Neuronal stem cell (in vitro differentiated cells): ENCODE measurements around the gene CDH3.

ENCODE experiments used
- DNase-seq: peaks from one replicate; pipeline ENCODE4 v3.0.0-alpha.2; 2013; ENCODE audit warnings: low spot score
- H2AFZ ChIP-seq: one replicate; pipeline ENCODE4 v1.6.1; 2013; ENCODE audit warnings: mild to moderate bottlenecking, low read length, inconsistent platforms
- H2AK5ac ChIP-seq: 2 replicates; pipeline ENCODE4 v1.6.1; 2013; ENCODE audit warnings: low read depth, mild to moderate bottlenecking, inconsistent platforms, low read length, moderate library complexity, mixed read lengths
- H2BK120ac ChIP-seq: 2 replicates; pipeline ENCODE4 v1.6.1; 2013; ENCODE audit warnings: low read depth, mild to moderate bottlenecking, inconsistent platforms, low read length, moderate library complexity, mixed read lengths
- H2BK12ac ChIP-seq: one replicate; pipeline ENCODE4 v1.6.1; 2013; ENCODE audit warnings: low read length, inconsistent platforms
- H2BK15ac ChIP-seq: 2 replicates; pipeline ENCODE4 v1.6.1; 2013; ENCODE audit warnings: mild to moderate bottlenecking, low read length, inconsistent platforms, mixed read lengths
- H2BK5ac ChIP-seq: one replicate; pipeline ENCODE4 v1.6.1; 2013; ENCODE audit warnings: inconsistent platforms, mild to moderate bottlenecking, low read length, moderate library complexity
- H3K14ac ChIP-seq: one replicate; pipeline ENCODE4 v1.6.1; 2013; ENCODE audit warnings: low read length, inconsistent platforms
- H3K18ac ChIP-seq: 2 replicates; pipeline ENCODE4 v1.6.1; 2013; ENCODE audit warnings: low read length, inconsistent platforms
- H3K23ac ChIP-seq: 2 replicates; pipeline ENCODE4 v1.6.1; 2013; ENCODE audit warnings: low read depth, mild to moderate bottlenecking, mixed read lengths, low read length, inconsistent platforms; ENCODE audit not compliant: poor library complexity
- H3K27ac ChIP-seq: replicated peaks from 3 replicates; pipeline ENCODE4 v1.5.1; 2013; ENCODE audit warnings: low read length, inconsistent platforms
- H3K27me3 ChIP-seq, 3 experiments: 2 replicates each; pipeline ENCODE4 v1.6.1; 2013; ENCODE audit warnings: low read length in 3 of 3, mild to moderate bottlenecking in 2 of 3, inconsistent platforms in 1 of 3, low read depth in 1 of 3, mixed read lengths in 1 of 3, moderate library complexity in 1 of 3; ENCODE audit not compliant: control insufficient read depth in 3 of 3, insufficient read depth in 3 of 3
- H3K36me3 ChIP-seq, 2 donors: replicated peaks in 1 of 2; 2 replicates each; pipeline ENCODE4 v1.6.1; 2013; ENCODE audit warnings: low read length in 2 of 2; ENCODE audit not compliant: control insufficient read depth in 2 of 2, insufficient read depth in 2 of 2
- H3K4ac ChIP-seq: 2 replicates; pipeline ENCODE4 v1.6.1; 2013; ENCODE audit warnings: inconsistent platforms, mild to moderate bottlenecking, low read length, moderate library complexity
- H3K4me1 ChIP-seq, 2 donors: 1 replicate in 1 of 2; 2 replicates in 1 of 2; pipeline ENCODE4 v1.6.1; 2013; ENCODE audit warnings: low read length in 2 of 2, low read depth in 1 of 2; ENCODE audit not compliant: control insufficient read depth in 2 of 2, insufficient read depth in 1 of 2
- H3K4me2 ChIP-seq: one replicate; pipeline ENCODE4 v1.6.1; 2013; ENCODE audit warnings: mild to moderate bottlenecking, low read length, inconsistent platforms; ENCODE audit not compliant: insufficient read depth, poor library complexity, severe bottlenecking
- H3K4me3 ChIP-seq, 2 donors: 2 replicates each; pipeline ENCODE4 v1.5.1; 2013; ENCODE audit warnings: low read length in 2 of 2, mild to moderate bottlenecking in 2 of 2, inconsistent platforms in 1 of 2, moderate library complexity in 1 of 2
- H3K79me1 ChIP-seq: one replicate; pipeline ENCODE4 v1.6.1; 2013; ENCODE audit warnings: low read depth, mild to moderate bottlenecking, inconsistent platforms, low read length, moderate library complexity
- H3K9ac ChIP-seq: one replicate; pipeline ENCODE4 v1.6.1; 2013; ENCODE audit warnings: mild to moderate bottlenecking, low read depth, low read length, inconsistent platforms; ENCODE audit not compliant: poor library complexity
- H3K9me3 ChIP-seq, 2 donors: replicated peaks in 1 of 2; 2 replicates each; pipeline versions ENCODE3 to v1.6.1; 2013; ENCODE audit warnings: low read length in 2 of 2, mild to moderate bottlenecking in 2 of 2, inconsistent platforms in 1 of 2, low read depth in 1 of 2, mixed read lengths in 1 of 2, moderate library complexity in 1 of 2; ENCODE audit not compliant: control insufficient read depth in 2 of 2, insufficient read depth in 1 of 2
- H4K8ac ChIP-seq: one replicate; pipeline ENCODE4 v1.6.1; 2013; ENCODE audit warnings: low read depth, mild to moderate bottlenecking, inconsistent platforms, low read length, moderate library complexity
- H4K91ac ChIP-seq: one replicate; pipeline ENCODE4 v1.6.1; 2013; ENCODE audit warnings: low read length, low read depth, mild to moderate bottlenecking, inconsistent platforms; ENCODE audit not compliant: poor library complexity
- WGBS, 2 donors: extraction: QIAGEN DNeasy Blood & Tissue Kit; methylation state at CpG; one replicate each; pipeline ENCODE4 v1.1.7; 2013; ENCODE audit warnings: missing lambda C conversion rate in 2 of 2, mixed read lengths in 1 of 2; ENCODE audit not compliant: insufficient read length in 2 of 2, insufficient replicate concordance in 1 of 2; ENCODE audit errors: extremely low coverage in 2 of 2; 5-methylcytosine and 5-hydroxymethylcytosine counted together

The CDH3 gene

GRCh38 chr16:68719993-68720489 is 74.9 kb downstream of the CDH3 start:
- Histone ChIP-seq H2BK15ac (no peak overlapping the region), H3K14ac (no peak overlapping the region), H3K27ac (no peak overlapping the region), H3K9ac (no peak overlapping the region), H4K91ac (no peak overlapping the region), H3K4ac (no peak overlapping the region), H3K36me3 (no peaks in the 10 kb centered on the region), H3K4me2 (no peak overlapping the region), H3K4me3 (no peak overlapping the region), H2BK120ac (no peak overlapping the region), H3K27me3 (no peaks in the 10 kb centered on the region), H3K23ac (no peak overlapping the region), H2BK12ac (no peak overlapping the region), H2BK5ac (no peak overlapping the region), H4K8ac (no peak overlapping the region), H3K18ac (no peak overlapping the region), H2AK5ac (no peak overlapping the region), H3K4me1 (no peaks in the 10 kb centered on the region), H2AFZ (no peak overlapping the region), H3K9me3 (no peaks in the 10 kb centered on the region), H3K79me1 (no peaks in the 10 kb centered on the region)
- no peak for DNase-seq
- WGBS, 2 donors, result no CpG with 5 or more reads among the region's 2 CpGs

DNA sequence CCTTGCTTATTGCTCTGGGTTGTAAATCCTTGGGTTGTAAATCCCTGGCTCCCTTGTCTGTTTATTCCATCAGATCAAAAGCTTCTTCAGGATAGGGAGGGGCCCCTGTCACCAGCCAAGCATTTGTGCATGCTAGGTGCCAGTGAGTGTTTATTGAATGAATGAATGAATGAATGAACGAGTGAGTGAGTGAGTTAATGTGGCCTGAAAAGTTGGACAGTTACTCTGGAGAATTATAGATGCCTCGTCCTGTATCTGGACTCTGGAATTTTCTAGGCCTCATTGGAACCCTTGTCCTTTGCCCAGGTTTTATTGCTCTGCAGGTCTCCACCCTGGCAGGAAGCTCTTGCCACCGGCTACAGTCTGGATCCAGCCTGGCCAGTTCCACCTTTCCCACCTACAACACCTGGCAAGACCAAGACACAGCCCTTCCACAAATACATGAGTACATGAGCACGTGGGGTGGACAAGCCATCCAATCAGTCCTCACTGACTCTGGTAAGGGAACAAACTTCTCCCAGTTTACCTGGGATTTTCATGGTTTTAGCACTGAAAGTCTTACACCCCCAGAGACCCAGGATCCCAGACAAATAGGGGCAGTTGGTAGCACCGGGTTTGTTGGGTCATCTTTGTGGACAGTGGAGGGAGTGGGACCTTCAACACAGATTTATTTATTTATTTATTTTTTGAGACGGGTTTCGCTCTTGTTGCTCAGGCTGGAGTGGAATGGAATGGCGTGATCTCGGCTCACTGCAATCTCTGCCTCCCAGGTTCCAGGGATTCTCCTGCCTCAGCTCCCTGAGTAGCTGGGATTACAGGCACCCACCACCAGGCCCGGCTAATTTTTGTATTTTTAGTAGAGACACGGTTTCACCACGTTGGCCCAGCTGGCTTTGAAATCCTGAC is 77.3 kb downstream of the CDH3 start:
- no peaks in the 10 kb centered on the region for H3K79me1 ChIP-seq
- no peaks in the 10 kb centered on the region for H3K4me1 ChIP-seq
- H3K27me3 ChIP-seq, result no peaks in the 10 kb centered on the region
- no peak overlapping the region for H3K27ac ChIP-seq
- no peaks in the 10 kb centered on the region for H3K9me3 ChIP-seq
- no peak overlapping the region for H2BK12ac ChIP-seq
- no peak overlapping the region for H2AK5ac ChIP-seq
- no CpG with 5 or more reads among the region's 12 CpGs for whole genome bisulfite sequencing, 2 donors
- no peak overlapping the region for H4K91ac ChIP-seq
- no peak overlapping the region for H3K4me3 ChIP-seq
- no peak overlapping the region for H3K14ac ChIP-seq
- no peak overlapping the region for H3K9ac ChIP-seq
- H2BK120ac ChIP-seq, result no peak overlapping the region
- no peaks in the 10 kb centered on the region for H3K36me3 ChIP-seq
- no peak for DNase-seq
- no peak overlapping the region for H3K4me2 ChIP-seq
- H2BK15ac ChIP-seq, result no peak overlapping the region
- H2AFZ ChIP-seq, result no peak overlapping the region
- no peak overlapping the region for H3K4ac ChIP-seq
- H3K23ac ChIP-seq, result no peak overlapping the region
- H2BK5ac ChIP-seq, result no peak overlapping the region
- no peak overlapping the region for H4K8ac ChIP-seq
- no peak overlapping the region for H3K18ac ChIP-seq

DNA sequence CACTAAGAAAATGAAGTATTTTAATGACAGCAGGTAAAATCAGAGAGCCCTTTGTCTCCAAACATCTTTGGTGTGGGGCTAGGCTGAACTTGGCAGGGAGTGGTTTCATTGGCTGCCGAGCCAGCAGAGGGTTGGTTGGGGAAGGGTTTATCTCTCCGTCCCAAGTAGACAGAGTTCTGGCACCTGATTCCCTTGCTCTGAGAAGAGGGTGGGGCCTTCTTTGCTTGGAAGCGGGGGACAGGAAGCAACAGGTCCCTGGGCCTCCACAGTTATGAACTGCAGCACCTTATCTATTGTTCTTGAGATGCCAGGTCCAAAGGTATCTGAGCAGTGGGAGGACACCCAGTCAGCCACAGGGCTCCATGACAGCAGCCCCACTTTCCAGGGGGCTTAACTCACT is 79.7 kb downstream of the CDH3 start:
- Histone ChIP-seq H3K79me1 (no peaks in the 10 kb centered on the region), H2AK5ac (no peak overlapping the region), H3K4me3 (no peak overlapping the region), H2BK120ac (no peak overlapping the region), H3K14ac (no peak overlapping the region), H2BK5ac (no peak overlapping the region), H3K9ac (no peak overlapping the region), H2BK12ac (no peak overlapping the region), H3K9me3 (no peaks in the 10 kb centered on the region), H3K27me3 (no peaks in the 10 kb centered on the region), H2AFZ (no peak overlapping the region), H3K4me2 (no peak overlapping the region), H3K27ac (no peak overlapping the region), H4K8ac (no peak overlapping the region), H3K23ac (no peak overlapping the region), H3K18ac (no peak overlapping the region), H4K91ac (no peak overlapping the region), H3K36me3 (no peaks in the 10 kb centered on the region), H3K4ac (no peak overlapping the region), H2BK15ac (no peak overlapping the region), H3K4me1 (no peaks in the 10 kb centered on the region)
- no peak for DNase-seq
- no CpG with 5 or more reads among the region's 3 CpGs for WGBS, 2 donors

GRCh38 chr16:68728523-68728922 is 83.4 kb downstream of the CDH3 start:
- Histone ChIP-seq H3K18ac (no peak overlapping the region), H2AK5ac (no peak overlapping the region), H2BK12ac (no peak overlapping the region), H3K4ac (no peak overlapping the region), H3K4me2 (no peak overlapping the region), H3K4me3 (no peak overlapping the region), H2BK5ac (no peak overlapping the region), H3K27me3 (peaks cover 0 to 13% (median 0%) of the 10 kb centered on the region in 3 experiments), H2BK120ac (no peak overlapping the region), H3K9me3 (no peaks in the 10 kb centered on the region), H3K4me1 (peaks cover 0 to 3% of the 10 kb centered on the region in 2 donors), H3K27ac (no peak overlapping the region), H3K9ac (no peak overlapping the region), H3K23ac (no peak overlapping the region), H2AFZ (no peak overlapping the region), H2BK15ac (no peak overlapping the region), H4K8ac (no peak overlapping the region), H4K91ac (no peak overlapping the region), H3K79me1 (no peaks in the 10 kb centered on the region), H3K14ac (no peak overlapping the region), H3K36me3 (no peaks in the 10 kb centered on the region)
- WGBS, 2 donors, result no CpG with 5 or more reads among the region's 4 CpGs
- DNase-seq, result no peak
